ENCODE measurements around the gene RFX1. TPM values are rescaled to one million over a fixed set of nuclear protein-coding genes. Genes with fewer than 3 reads are reported as not detected.

The RFX1 gene
- polyA plus RNA-seq, 1 donor from 2014 or later: 2.2 TPM

- no peak overlapping the region for H3K4me2 ChIP-seq (ENCODE audit: low read length)
- TF ChIP-seq REST (IDR thresholded peaks at IDR 0.05; ENCODE audit: borderline replicate concordance) (no peak), POLR2AphosphoS5 (IDR thresholded peaks at IDR 0.05) (peak; percentile 10)
- no peaks in the 10 kb centered on the region for H3F3A ChIP-seq (ENCODE audit: insufficient read depth, low read length, poor library complexity, severe bottlenecking)
- H4K20me1 ChIP-seq (ENCODE audit: insufficient read depth): no peaks in the 10 kb centered on the region
- no peak overlapping the region for H2AFZ ChIP-seq (ENCODE audit: low read depth, low read length)
- no peak overlapping the region for H3K9ac ChIP-seq (ENCODE audit: low read length)
- H3K9me3 ChIP-seq (ENCODE audit: low read length): no peaks in the 10 kb centered on the region
- H3K9me2 ChIP-seq (ENCODE audit: insufficient read depth, low read length): no peaks in the 10 kb centered on the region
- H3K27ac ChIP-seq (ENCODE audit: low read length): no peak overlapping the region
- no peaks in the 10 kb centered on the region for H3K27me3 ChIP-seq (ENCODE audit: insufficient read depth, low read depth, low read length)
- H3K79me2 ChIP-seq (replicated peaks; ENCODE audit: insufficient read depth, low read length): no peaks in the 10 kb centered on the region
- H3K4me3 ChIP-seq (ENCODE audit: low read length): no peak overlapping the region
- no peaks in the 10 kb centered on the region for H3K36me3 ChIP-seq (ENCODE audit: insufficient read depth, low read length)
Observed at GRCh38 chr19:13963603-13964105, 42.5 kb downstream of the RFX1 start.

GRCh38 chr19:13962699-13963602, 43.2 kb downstream of the RFX1 start:
- Histone ChIP-seq H3K27me3 (ENCODE audit: insufficient read depth, low read depth, low read length) (no peaks in the 10 kb centered on the region), H3K4me2 (ENCODE audit: low read length) (no peak overlapping the region), H3K9ac (ENCODE audit: low read length) (no peak overlapping the region), H3K27ac (ENCODE audit: low read length) (no peak overlapping the region), H4K20me1 (ENCODE audit: insufficient read depth) (no peaks in the 10 kb centered on the region), H3K36me3 (ENCODE audit: insufficient read depth, low read length) (no peaks in the 10 kb centered on the region), H2AFZ (ENCODE audit: low read depth, low read length) (no peak overlapping the region), H3K9me2 (ENCODE audit: insufficient read depth, low read length) (no peaks in the 10 kb centered on the region), H3K79me2 (replicated peaks; ENCODE audit: insufficient read depth, low read length) (no peaks in the 10 kb centered on the region), H3F3A (ENCODE audit: insufficient read depth, low read length, poor library complexity, severe bottlenecking) (no peaks in the 10 kb centered on the region), H3K9me3 (ENCODE audit: low read length) (no peaks in the 10 kb centered on the region), H3K4me3 (ENCODE audit: low read length) (no peak overlapping the region)
- no peak for TF ChIP-seq RAD21 (conservative IDR thresholded peaks at IDR 0.05)
- no peak for TF ChIP-seq REST (IDR thresholded peaks at IDR 0.05; ENCODE audit: borderline replicate concordance)
- no peak for TF ChIP-seq SMC3 (conservative IDR thresholded peaks at IDR 0.05; ENCODE audit: poor library complexity)
- TF ChIP-seq MXI1 (conservative IDR thresholded peaks at IDR 0.05; ENCODE audit: poor library complexity, severe bottlenecking): no peak
- TF ChIP-seq EZH2 (IDR thresholded peaks at IDR 0.05; ENCODE audit: borderline replicate concordance, insufficient read depth, low read length, poor library complexity, severe bottlenecking): no peak
- TF ChIP-seq CTCF (IDR thresholded peaks at IDR 0.05; ENCODE audit: poor library complexity, severe bottlenecking): no peak
- no peak for TF ChIP-seq TAF1 (IDR thresholded peaks at IDR 0.05; ENCODE audit: low read depth)
- TF ChIP-seq EP300 (conservative IDR thresholded peaks at IDR 0.05; ENCODE audit: poor library complexity, severe bottlenecking): no peak
- TF ChIP-seq POLR2AphosphoS5 (IDR thresholded peaks at IDR 0.05): no peak

Data from neural cell (in vitro differentiated cells).